Liver (tissue), 9 donors: Measurements from ENCODE around the gene GALE. TPM values are rescaled to one million over a fixed set of nuclear protein-coding genes. Genes with fewer than 3 reads are reported as not detected.

ENCODE experiments used
- DNase-seq: peaks from one replicate; pipeline ENCODE4 v3.0.0-alpha.2; 2017; ENCODE audit warnings: low spot score
- H3K27ac ChIP-seq, 2 donors: one replicate each; pipeline ENCODE4 v1.7.0; 2013; ENCODE audit warnings: inconsistent platforms in 2 of 2, low read length in 2 of 2, control low read depth in 1 of 2, low read depth in 1 of 2, mild to moderate bottlenecking in 1 of 2
- H3K27me3 ChIP-seq, 4 donors: one replicate each; pipeline versions ENCODE4 v1.6.1 to v1.7.0; 2013; ENCODE audit warnings: low read length in 3 of 4, inconsistent platforms in 1 of 4, mild to moderate bottlenecking in 1 of 4, moderate library complexity in 1 of 4; ENCODE audit not compliant: control insufficient read depth in 4 of 4, insufficient read depth in 4 of 4
- H3K36me3 ChIP-seq, 4 donors: one replicate each; pipeline versions ENCODE4 v1.6.1 to v1.7.0; 2013; ENCODE audit warnings: low read length in 3 of 4, mild to moderate bottlenecking in 3 of 4, low read depth in 1 of 4, moderate library complexity in 1 of 4; ENCODE audit not compliant: control insufficient read depth in 4 of 4, insufficient read depth in 3 of 4
- H3K4me1 ChIP-seq, 4 donors: one replicate each; pipeline versions ENCODE4 v1.6.1 to v1.7.0; 2013; ENCODE audit warnings: low read length in 3 of 4, mild to moderate bottlenecking in 3 of 4, moderate library complexity in 1 of 4; ENCODE audit not compliant: control insufficient read depth in 4 of 4, insufficient read depth in 4 of 4
- H3K4me3 ChIP-seq, 3 donors: one replicate each; pipeline versions ENCODE4 v1.6.1 to v1.7.0; 2013; ENCODE audit warnings: low read length in 3 of 3, control low read depth in 1 of 3, low read depth in 1 of 3, mild to moderate bottlenecking in 1 of 3
- H3K9ac ChIP-seq, 2 donors: one replicate each; pipeline ENCODE4 v1.7.0; 2013; ENCODE audit warnings: low read length in 2 of 2, mild to moderate bottlenecking in 2 of 2, moderate library complexity in 2 of 2, control low read depth in 1 of 2, low read depth in 1 of 2
- H3K9me3 ChIP-seq, 4 donors: one replicate each; pipeline versions ENCODE4 v1.6.1 to v1.7.0; 2013; ENCODE audit warnings: low read length in 3 of 4; ENCODE audit not compliant: control insufficient read depth in 4 of 4
- ATF3 ChIP-seq: IDR thresholded peaks from 2 replicates; pipeline ENCODE4 v1.6.1; 2016; ENCODE audit warnings: antibody characterized with exemption
- EGR1 ChIP-seq, 2 donors: IDR thresholded peaks; 2 replicates each; pipeline ENCODE4 v1.6.1; 2016 to 2018; ENCODE audit warnings: antibody characterized with exemption in 2 of 2, low read depth in 2 of 2
- HNF4A ChIP-seq, 2 donors: conservative IDR thresholded peaks; 2 replicates each; pipeline ENCODE4 v1.6.1; 2016; ENCODE audit warnings: antibody characterized with exemption in 2 of 2, mild to moderate bottlenecking in 2 of 2
- JUND ChIP-seq, 2 donors: IDR thresholded peaks; 2 replicates each; pipeline ENCODE4 v1.6.1; 2016; ENCODE audit warnings: antibody characterized with exemption in 2 of 2
- MAX ChIP-seq: IDR thresholded peaks from 2 replicates; pipeline ENCODE4 v1.6.1; 2016; ENCODE audit warnings: antibody characterized with exemption
- NR2F2 ChIP-seq: IDR thresholded peaks from 2 replicates; pipeline ENCODE4 v1.6.1; 2016; ENCODE audit warnings: antibody characterized with exemption
- RAD21 ChIP-seq, 2 donors: IDR thresholded peaks; 2 replicates each; pipeline ENCODE4 v1.6.1; 2016; ENCODE audit warnings: antibody characterized with exemption in 2 of 2, mild to moderate bottlenecking in 2 of 2
- RXRA ChIP-seq, 2 donors: IDR thresholded peaks; 2 replicates each; pipeline ENCODE4 v1.6.1; 2017 to 2018; ENCODE audit warnings: antibody characterized with exemption in 2 of 2, mild to moderate bottlenecking in 1 of 2
- SP1 ChIP-seq: IDR thresholded peaks from 2 replicates; pipeline ENCODE4 v1.6.1; 2018; ENCODE audit warnings: antibody characterized with exemption, mild to moderate bottlenecking
- TAF1 ChIP-seq: conservative IDR thresholded peaks from 2 replicates; pipeline ENCODE4 v1.6.1; 2016; ENCODE audit warnings: antibody characterized with exemption, mild to moderate bottlenecking
- YY1 ChIP-seq: IDR thresholded peaks from 2 replicates; pipeline ENCODE4 v1.6.1; 2016; ENCODE audit warnings: antibody characterized with exemption, mild to moderate bottlenecking
- ZBTB33 ChIP-seq: IDR thresholded peaks from 2 replicates; pipeline ENCODE4 v1.6.1; 2016; ENCODE audit warnings: antibody characterized with exemption
- WGBS: extraction: QIAGEN DNeasy Blood & Tissue Kit; methylation state at CpG from one replicate; pipeline ENCODE4 v1.1.7; 2013; 5-methylcytosine and 5-hydroxymethylcytosine counted together
- polyA plus RNA-seq, 2 donors: library from polyadenylated mRNA; stranded (reverse) in 1 of 2; unstranded in 1 of 2; fragments of 200-250 nt in 1 of 2; fragments of >200 nt in 1 of 2; fragmentation: Nextera tagmentation in 1 of 2; extraction: Ambion mirVana in 1 of 2; gene quantifications; one replicate each; pipeline versions ENCODE4 v1.2.1 to v1.2.3, GENCODE V29; 2013 to 2015
- total RNA-seq, 2 donors: library from RNA; depleted of rRNA; stranded (reverse); fragments of >200 nt; gene quantifications; one replicate each; pipeline ENCODE4 v1.2.3, GENCODE V29; 2014
- TF ChIP-seq, protein P1 (sequence below): fragments of 150-350 bp; IDR thresholded peaks from 2 replicates; pipeline ENCODE4 v1.5.1; 2017; ENCODE audit warnings: improper control_type of control experiment, low read depth, low read length; ENCODE audit not compliant: missing input control
- donor health status: healthy.
- donor health status: healthy.
- donor health status: healthy.
- donor health status: healthy.
- donor health status: healthy.

The GALE gene
- total and polyA plus RNA-seq, 4 donors: 22.9 to 43.4 (median 38.7) TPM

- H3K27me3 ChIP-seq: no peaks in the 10 kb centered on the region
- H3K36me3 ChIP-seq: peaks cover 2 to 25% (median 9%) of the 10 kb centered on the region in 4 donors
- no peak for DNase-seq
- 74% methylated on average over 7 of the region's 7 CpGs for WGBS
- peak overlapping the region in 2 of 3 donors; percentile 80 for H3K4me3 ChIP-seq
- TF ChIP-seq, protein P1, sequence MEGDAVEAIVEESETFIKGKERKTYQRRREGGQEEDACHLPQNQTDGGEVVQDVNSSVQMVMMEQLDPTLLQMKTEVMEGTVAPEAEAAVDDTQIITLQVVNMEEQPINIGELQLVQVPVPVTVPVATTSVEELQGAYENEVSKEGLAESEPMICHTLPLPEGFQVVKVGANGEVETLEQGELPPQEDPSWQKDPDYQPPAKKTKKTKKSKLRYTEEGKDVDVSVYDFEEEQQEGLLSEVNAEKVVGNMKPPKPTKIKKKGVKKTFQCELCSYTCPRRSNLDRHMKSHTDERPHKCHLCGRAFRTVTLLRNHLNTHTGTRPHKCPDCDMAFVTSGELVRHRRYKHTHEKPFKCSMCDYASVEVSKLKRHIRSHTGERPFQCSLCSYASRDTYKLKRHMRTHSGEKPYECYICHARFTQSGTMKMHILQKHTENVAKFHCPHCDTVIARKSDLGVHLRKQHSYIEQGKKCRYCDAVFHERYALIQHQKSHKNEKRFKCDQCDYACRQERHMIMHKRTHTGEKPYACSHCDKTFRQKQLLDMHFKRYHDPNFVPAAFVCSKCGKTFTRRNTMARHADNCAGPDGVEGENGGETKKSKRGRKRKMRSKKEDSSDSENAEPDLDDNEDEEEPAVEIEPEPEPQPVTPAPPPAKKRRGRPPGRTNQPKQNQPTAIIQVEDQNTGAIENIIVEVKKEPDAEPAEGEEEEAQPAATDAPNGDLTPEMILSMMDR: no peak
- H3K27ac ChIP-seq: peak overlapping the region; percentile 99 to 100
- H3K9ac ChIP-seq: peak overlapping the region in 1 of 2 donors; percentile 53
- H3K4me1 ChIP-seq: peaks cover 12 to 54% (median 43%) of the 10 kb centered on the region in 4 donors
- H3K9me3 ChIP-seq: no peaks in the 10 kb centered on the region
These were observed 1.3 kb downstream of the GALE start for GRCh38 chr1:23799255-23799569.

GRCh38 chr1:23798662-23799142 is 1.9 kb downstream of the GALE start:
- WGBS: 72% methylated on average over 12 of the region's 12 CpGs
- H3K27ac ChIP-seq: peak overlapping the region; percentile 99 to 100
- no peak overlapping the region for H3K9ac ChIP-seq
- no peak for DNase-seq
- no peak overlapping the region for H3K4me3 ChIP-seq
- peaks cover 12 to 52% (median 42%) of the 10 kb centered on the region in 4 donors for H3K4me1 ChIP-seq
- H3K9me3 ChIP-seq: no peaks in the 10 kb centered on the region
- peaks cover 2 to 22% (median 9%) of the 10 kb centered on the region in 4 donors for H3K36me3 ChIP-seq
- TF ChIP-seq MAX (no peak), JUND (IDR thresholded peaks at IDR 0.05) (no peak), NR2F2 (no peak), YY1 (no peak), TAF1 (no peak)
- TF ChIP-seq, protein P1: no peak
- no peaks in the 10 kb centered on the region for H3K27me3 ChIP-seq

- H3K36me3 ChIP-seq: peaks cover 2 to 20% (median 9%) of the 10 kb centered on the region in 4 donors
- DNase-seq: no peak
- WGBS: 82% methylated on average over 20 of the region's 20 CpGs
- H3K27ac ChIP-seq: no peak overlapping the region
- peaks cover 17 to 56% (median 47%) of the 10 kb centered on the region in 4 donors for H3K4me1 ChIP-seq
- H3K9me3 ChIP-seq: no peaks in the 10 kb centered on the region
- H3K9ac ChIP-seq: no peak overlapping the region
- no peak overlapping the region for H3K4me3 ChIP-seq
- H3K27me3 ChIP-seq: no peaks in the 10 kb centered on the region
- TF ChIP-seq, protein P1: no peak
- TF ChIP-seq SP1 (no peak), RXRA (IDR thresholded peaks at IDR 0.05) (no peak), HNF4A (conservative IDR thresholded peaks at IDR 0.05) (no peak), JUND (IDR thresholded peaks at IDR 0.05) (no peak), EGR1 (IDR thresholded peaks at IDR 0.05; ENCODE audit: low read depth in 2 of 2) (no peak), RAD21 (IDR thresholded peaks at IDR 0.05) (no peak), ZBTB33 (no peak), NR2F2 (no peak), ATF3 (no peak)
These were observed 2.8 kb downstream of the GALE start for GRCh38 chr1:23797478-23798448.
